DND-41 (cell line): ENCODE measurements around the gene DYNLT1.

Experiments
- ATAC-seq: fragments of 200-7000 bp; cut with Tn5 transposase; 3 replicates; pipeline ENCODE4 v1.9.1; 2021; ENCODE audit warnings: low read depth; ENCODE audit not compliant: insufficient read depth
- DNase-seq: peaks from one replicate; pipeline ENCODE4 v3.0.0-alpha.2; 2020
- H2AFZ ChIP-seq: 2 replicates; pipeline ENCODE4 v1.6.0; 2012; ENCODE audit warnings: low read depth, low read length
- H3K27ac ChIP-seq: 2 replicates; pipeline ENCODE4 v1.5.1; 2012; ENCODE audit warnings: low read length, inconsistent platforms
- H3K27me3 ChIP-seq: fragments of 200-600 bp; sonication (generic); 2 replicates; pipeline ENCODE4 v1.6.0; 2012; ENCODE audit warnings: low read length, mild to moderate bottlenecking, inconsistent platforms; ENCODE audit not compliant: insufficient read depth, poor library complexity
- H3K36me3 ChIP-seq: 2 replicates; pipeline ENCODE4 v1.5.1; 2012; ENCODE audit warnings: low read length, inconsistent platforms; ENCODE audit not compliant: insufficient read depth
- H3K4me1 ChIP-seq: 2 replicates; pipeline ENCODE4 v1.5.1; 2012; ENCODE audit warnings: mild to moderate bottlenecking, low read length; ENCODE audit not compliant: insufficient read depth
- H3K4me2 ChIP-seq: 2 replicates; pipeline ENCODE4 v1.6.0; 2012; ENCODE audit warnings: mild to moderate bottlenecking, moderate library complexity, low read length, inconsistent platforms; ENCODE audit not compliant: insufficient read depth
- H3K4me3 ChIP-seq, 2 experiments: fragments of 200-600 bp in 1 of 2; shearing (Covaris generic) in 1 of 2; 2 replicates each; pipeline ENCODE4 v1.5.1; 2012 to 2016; ENCODE audit warnings: inconsistent platforms in 2 of 2, low read length in 2 of 2, mild to moderate bottlenecking in 2 of 2, low read depth in 1 of 2, moderate library complexity in 1 of 2
- H3K79me2 ChIP-seq: 2 replicates; pipeline ENCODE4 v1.6.0; 2012; ENCODE audit warnings: low read length, inconsistent platforms; ENCODE audit not compliant: insufficient read depth
- H3K9ac ChIP-seq: 2 replicates; pipeline ENCODE4 v1.6.0; 2012; ENCODE audit warnings: low read depth, mild to moderate bottlenecking, inconsistent platforms, low read length, moderate library complexity
- H3K9me3 ChIP-seq: 2 replicates; pipeline ENCODE4 v1.5.1; 2012; ENCODE audit warnings: low read length, moderate library complexity, mild to moderate bottlenecking, inconsistent platforms; ENCODE audit not compliant: insufficient read depth, severe bottlenecking
- H4K20me1 ChIP-seq: 2 replicates; pipeline ENCODE4 v1.6.0; 2012; ENCODE audit warnings: low read length; ENCODE audit not compliant: insufficient read depth
- CTCF ChIP-seq: IDR thresholded peaks from 2 replicates; pipeline ENCODE4 v1.5.1; 2012; ENCODE audit warnings: borderline replicate concordance, low read length, moderate library complexity, mild to moderate bottlenecking; ENCODE audit not compliant: poor library complexity, severe bottlenecking; ENCODE audit errors: extremely low read depth
- EZH2 ChIP-seq: IDR thresholded peaks from 3 replicates; pipeline ENCODE4 v1.6.1; 2012; ENCODE audit warnings: borderline replicate concordance, low read depth, mild to moderate bottlenecking, moderate library complexity, low read length, inconsistent platforms; ENCODE audit not compliant: severe bottlenecking

The DYNLT1 gene

DNA sequence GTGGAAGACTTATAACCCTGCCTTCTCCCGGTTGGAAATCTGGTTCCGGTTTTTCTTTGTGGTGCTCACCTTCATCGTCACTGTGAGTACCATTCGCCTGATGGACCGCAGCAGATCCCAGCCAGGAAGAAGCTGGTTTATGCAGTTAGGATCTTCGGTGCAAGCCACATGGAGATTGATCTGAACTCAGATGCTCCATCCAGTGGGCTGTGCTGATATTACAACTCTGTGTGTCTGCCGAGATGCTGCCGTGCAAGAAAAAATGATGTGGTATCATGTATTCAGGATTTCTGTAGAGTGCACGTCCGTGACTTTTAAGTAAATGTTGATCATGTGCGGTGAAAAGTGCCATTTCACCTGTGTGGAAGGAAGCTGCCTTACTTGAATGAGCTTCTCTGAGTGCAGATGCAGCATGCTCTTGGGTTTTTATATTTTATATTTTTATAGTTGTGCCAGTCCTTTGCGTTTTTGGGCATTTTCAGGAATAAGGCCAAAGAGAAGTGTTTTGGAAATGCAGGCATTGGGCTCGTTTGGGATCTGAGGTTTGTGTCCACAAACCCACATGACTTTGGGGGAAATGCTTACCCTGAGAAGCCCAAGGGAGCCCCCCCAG is 39.2 kb downstream of the DYNLT1 start:
- ATAC-seq (peak; percentile 67), DNase-seq (peak; percentile 53)
- H3K27ac ChIP-seq: no peak overlapping the region
- H3K36me3 ChIP-seq: peaks cover 77% of the 10 kb centered on the region
- TF ChIP-seq CTCF: peak; percentile 75
- no peak for TF ChIP-seq EZH2
- H3K9me3 ChIP-seq: no peaks in the 10 kb centered on the region
- H3K4me3 ChIP-seq: no peak overlapping the region
- H3K4me1 ChIP-seq: no peaks in the 10 kb centered on the region
- no peak overlapping the region for H3K9ac ChIP-seq
- H2AFZ ChIP-seq: no peak overlapping the region
- H3K79me2 ChIP-seq: no peaks in the 10 kb centered on the region
- H4K20me1 ChIP-seq: peaks cover 5% of the 10 kb centered on the region; the same call in 1 of the 2 replicates
- no peak overlapping the region for H3K4me2 ChIP-seq
- no peaks in the 10 kb centered on the region for H3K27me3 ChIP-seq

DNA sequence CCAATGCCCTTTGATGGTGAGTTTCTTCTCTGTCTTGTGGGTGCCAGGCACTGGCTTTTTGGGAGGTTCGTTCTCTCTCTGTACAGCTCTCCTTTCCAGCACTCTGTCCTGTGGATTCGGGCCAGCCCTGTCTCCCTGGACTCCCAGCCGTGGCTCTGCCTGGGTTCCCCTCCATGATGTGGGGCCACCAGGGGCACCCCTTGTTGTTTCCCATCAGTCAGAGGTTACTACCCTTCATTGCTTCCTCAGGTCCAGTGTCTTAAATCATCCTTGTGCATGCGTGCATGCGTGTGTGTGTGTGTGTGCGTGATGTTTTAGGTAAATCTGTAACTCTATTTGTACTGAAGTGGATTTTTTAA is 40.5 kb downstream of the DYNLT1 start:
- peaks cover 76% of the 10 kb centered on the region for H3K36me3 ChIP-seq
- no peak for DNase-seq
- H3K4me3 ChIP-seq: no peak overlapping the region
- no peaks in the 10 kb centered on the region for H3K27me3 ChIP-seq
- H3K4me2 ChIP-seq: no peak overlapping the region
- no peak for ATAC-seq
- TF ChIP-seq EZH2: no peak
- TF ChIP-seq CTCF: no peak
- no peak overlapping the region for H3K27ac ChIP-seq
- no peaks in the 10 kb centered on the region for H3K9me3 ChIP-seq
- no peaks in the 10 kb centered on the region for H3K4me1 ChIP-seq
- no peak overlapping the region for H2AFZ ChIP-seq
- no peak overlapping the region for H3K9ac ChIP-seq
- H3K79me2 ChIP-seq: no peaks in the 10 kb centered on the region
- peaks cover 5% of the 10 kb centered on the region; the same call in 1 of the 2 replicates for H4K20me1 ChIP-seq

DNA sequence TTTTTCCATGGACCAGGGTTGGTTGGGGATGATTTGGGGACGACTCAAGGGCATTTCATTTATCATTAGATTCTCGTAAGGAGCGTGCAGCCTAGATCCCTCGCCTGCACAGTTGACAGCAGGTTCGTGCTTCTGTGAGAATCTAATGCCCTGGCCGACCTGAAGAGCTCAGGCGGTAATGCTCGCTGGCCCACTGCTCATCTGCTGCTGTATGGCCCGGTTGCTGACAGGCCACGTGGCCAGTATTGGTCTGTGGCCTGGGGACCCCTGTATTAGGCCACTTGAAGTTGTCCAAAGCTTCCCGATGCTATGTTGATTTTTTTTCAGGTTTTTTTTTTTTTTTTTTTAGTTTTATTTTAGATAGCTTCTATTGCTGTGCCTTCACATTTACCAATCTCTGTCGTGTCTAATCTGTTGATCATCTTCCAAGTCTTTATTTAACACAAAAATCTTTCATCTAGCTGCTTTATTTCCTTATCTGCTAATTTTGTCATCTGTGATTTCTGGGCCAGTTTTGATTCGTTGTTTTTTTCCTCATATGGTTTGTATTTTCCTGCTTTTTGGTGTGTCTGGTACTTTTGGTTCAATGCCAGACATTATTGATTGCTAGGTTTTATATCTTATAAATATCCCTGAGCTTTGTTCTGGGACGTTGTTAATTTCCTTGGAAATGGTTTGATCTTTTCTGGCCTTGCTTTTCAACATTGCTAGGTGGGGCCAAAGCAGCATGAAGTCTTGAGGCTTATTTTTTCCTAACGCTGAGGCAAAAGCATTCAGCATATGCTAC is 41.1 kb downstream of the DYNLT1 start:
- Histone ChIP-seq H3K79me2 (no peaks in the 10 kb centered on the region), H3K9me3 (no peaks in the 10 kb centered on the region), H4K20me1 (peaks cover 5% of the 10 kb centered on the region; the same call in 1 of the 2 replicates), H3K4me3 (no peak overlapping the region), H3K9ac (no peak overlapping the region), H3K4me1 (no peaks in the 10 kb centered on the region), H3K27ac (no peak overlapping the region), H3K36me3 (peaks cover 73% of the 10 kb centered on the region), H2AFZ (no peak overlapping the region), H3K27me3 (no peaks in the 10 kb centered on the region), H3K4me2 (no peak overlapping the region)
- ATAC-seq: no peak
- TF ChIP-seq CTCF: no peak
- TF ChIP-seq EZH2: no peak
- DNase-seq: no peak
